HG03139 (cell line): ENCODE results near the gene PSME1.

Source experiments
- ATAC-seq: cut with Tn5 transposase; IDR thresholded peaks from one replicate; pipeline ENCODE4 v1.9.1; 2021; ENCODE audit not compliant: unreplicated experiment

The PSME1 gene

DNA sequence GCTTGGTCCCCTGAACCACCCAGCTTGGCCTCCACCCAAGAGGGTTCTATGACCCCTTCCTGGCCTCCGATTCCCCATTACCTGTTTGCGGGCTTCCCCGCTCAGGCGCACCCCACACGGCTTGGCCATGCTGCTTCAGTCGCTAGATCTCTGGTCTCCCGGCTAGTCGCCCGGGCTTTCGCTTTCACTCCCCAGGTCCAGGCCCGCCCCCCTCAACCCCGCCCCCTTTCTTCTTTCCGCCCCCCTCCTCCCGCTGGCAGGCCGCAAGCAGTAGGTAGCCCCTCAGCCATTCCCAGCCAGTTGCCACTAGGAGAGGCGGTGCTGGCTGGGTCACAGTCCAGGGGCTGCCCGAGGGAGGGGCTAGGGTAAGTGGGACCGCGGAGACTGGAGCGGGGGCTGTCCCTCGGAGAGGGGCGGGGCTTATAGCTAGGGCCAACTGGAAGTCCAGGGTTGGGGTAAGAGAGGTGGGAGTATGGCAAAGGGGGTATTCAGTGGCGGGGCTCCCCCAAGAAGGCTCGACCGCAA is 10.5 kb downstream of the PSME1 start, which contains the start of gene PSME2:
Gene PSME2 (minus strand): TSS at position 158 of the 525 bp plus-strand sequence. CDS start 29 bp downstream, at position 129.
- ATAC-seq, result peak; percentile 50

DNA sequence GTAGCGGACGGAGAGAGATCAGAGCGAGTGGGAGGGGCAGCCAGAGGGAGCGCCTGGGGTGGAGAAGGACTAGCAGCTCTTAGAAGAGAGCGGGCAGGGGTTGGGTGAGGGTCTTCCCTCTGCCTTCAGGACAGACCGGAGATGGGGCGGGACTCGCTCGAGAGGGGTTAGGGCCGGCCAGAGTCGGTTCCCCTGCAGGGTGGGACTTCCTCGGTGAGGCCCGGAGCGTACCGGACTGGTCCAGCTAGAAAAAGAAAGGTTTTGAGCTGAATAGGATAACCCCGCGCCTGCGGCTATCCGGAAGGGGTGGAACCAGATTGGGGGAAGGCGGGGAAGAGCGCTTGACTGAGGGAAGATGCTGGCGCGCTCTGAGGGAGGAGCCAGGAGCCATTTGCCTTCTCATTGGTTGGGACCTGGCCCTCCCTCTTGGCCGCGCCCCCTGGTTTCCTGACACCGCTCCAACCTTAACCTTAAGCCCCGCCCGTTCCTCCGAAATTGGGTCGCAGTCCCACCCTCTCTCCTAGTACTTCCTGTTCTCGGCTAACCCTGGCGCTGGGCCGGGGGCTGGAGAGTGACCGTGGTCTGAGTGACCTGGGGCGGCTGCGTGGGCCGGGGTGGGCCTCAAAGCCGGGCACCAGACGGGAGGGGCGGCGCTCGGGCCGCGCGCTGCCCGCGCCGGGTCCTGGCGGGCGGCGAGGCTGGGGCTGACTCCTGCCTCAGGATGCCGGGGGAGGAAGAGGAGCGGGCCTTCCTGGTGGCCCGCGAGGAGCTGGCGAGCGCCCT is 11.2 kb downstream of the PSME1 start, which contains the start of gene RNF31:
Gene RNF31 (plus strand): TSS at position 521 of the 783 bp plus-strand sequence. CDS start 201 bp downstream, at position 722.
- ATAC-seq, result peak; percentile 72

DNA sequence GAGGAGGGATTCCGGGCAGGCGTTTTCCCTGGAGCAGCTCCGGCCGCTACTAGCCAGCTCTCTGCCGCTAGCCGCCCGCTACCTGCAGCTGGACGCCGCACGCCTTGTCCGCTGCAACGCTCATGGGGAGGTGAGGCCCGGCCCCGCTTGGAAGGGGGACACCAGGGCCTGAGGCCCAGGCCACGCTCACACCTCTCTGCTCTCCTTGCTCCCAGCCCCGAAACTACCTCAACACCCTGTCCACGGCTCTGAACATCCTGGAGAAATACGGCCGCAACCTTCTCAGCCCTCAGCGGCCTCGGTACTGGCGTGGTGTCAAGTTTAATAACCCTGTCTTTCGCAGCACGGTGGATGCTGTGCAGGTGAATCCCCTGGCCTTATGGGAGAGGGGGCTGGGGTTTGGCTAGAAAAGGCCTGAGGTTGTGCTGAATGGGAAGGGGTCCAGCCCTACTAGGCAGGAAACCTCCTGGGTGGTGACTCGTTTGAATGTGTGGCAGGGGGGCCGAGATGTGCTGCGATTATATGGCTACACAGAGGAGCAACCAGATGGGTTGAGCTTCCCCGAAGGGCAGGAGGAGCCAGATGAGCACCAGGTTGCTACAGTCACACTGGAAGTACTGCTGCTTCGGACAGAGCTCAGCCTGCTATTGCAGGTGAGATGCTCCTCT is 11.9 kb downstream of the PSME1 start:
- ATAC-seq, result no peak

DNA sequence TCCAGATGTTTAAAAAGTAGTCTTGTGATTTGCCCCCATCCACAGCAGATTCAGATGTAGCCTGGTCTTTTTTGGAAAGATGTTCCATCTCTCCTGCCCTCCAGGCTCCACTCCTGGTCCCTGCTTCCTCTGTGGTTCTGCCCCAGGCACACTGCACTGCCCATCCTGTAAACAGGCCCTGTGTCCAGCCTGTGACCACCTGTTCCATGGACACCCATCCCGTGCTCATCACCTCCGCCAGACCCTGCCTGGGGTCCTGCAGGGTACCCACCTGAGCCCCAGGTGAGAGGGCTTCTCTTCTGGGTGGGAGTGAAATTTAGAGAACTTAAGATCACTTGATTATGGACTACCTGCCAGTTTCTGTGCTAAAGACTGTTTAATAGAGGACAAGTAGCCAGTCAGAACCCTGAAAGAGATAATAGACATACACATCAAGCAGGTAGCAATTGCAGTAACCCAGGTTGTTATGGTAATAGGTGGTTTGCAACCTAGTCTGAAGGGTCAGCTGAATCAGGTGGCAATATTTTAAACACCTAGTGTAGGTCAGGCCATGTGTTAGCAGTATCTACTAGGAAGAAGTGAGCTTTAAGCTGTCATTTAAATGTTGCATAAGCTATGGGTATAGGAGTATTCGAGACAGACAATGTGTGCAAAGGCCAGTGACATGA is 13.4 kb downstream of the PSME1 start:
- no peak for ATAC-seq

DNA sequence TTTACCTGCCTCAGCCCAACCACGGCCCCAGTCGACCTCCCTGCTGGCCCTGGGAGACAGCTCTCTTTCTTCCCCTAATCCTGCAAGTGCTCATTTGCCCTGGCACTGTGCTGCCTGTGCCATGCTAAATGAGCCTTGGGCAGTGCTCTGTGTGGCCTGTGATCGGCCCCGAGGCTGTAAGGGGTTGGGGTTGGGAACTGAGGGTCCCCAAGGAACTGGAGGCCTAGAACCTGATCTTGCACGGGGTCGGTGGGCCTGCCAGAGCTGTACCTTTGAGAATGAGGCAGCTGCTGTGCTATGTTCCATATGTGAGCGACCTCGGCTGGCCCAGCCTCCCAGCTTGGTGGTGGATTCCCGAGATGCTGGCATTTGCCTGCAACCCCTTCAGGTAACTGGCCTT is 14.1 kb downstream of the PSME1 start:
- ATAC-seq, result no peak

DNA sequence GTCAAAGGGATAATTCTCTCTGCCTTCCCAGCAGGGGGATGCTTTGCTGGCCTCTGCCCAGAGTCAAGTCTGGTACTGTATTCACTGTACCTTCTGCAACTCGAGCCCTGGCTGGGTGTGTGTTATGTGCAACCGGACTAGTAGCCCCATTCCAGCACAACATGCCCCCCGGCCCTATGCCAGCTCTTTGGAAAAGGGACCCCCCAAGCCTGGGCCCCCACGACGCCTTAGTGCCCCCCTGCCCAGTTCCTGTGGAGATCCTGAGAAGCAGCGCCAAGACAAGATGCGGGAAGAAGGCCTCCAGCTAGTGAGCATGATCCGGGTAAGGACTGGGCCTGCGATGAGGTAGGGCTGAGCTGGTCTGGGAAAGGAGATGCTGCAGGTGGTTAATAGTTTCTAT is 14.6 kb downstream of the PSME1 start:
- no peak for ATAC-seq

DNA sequence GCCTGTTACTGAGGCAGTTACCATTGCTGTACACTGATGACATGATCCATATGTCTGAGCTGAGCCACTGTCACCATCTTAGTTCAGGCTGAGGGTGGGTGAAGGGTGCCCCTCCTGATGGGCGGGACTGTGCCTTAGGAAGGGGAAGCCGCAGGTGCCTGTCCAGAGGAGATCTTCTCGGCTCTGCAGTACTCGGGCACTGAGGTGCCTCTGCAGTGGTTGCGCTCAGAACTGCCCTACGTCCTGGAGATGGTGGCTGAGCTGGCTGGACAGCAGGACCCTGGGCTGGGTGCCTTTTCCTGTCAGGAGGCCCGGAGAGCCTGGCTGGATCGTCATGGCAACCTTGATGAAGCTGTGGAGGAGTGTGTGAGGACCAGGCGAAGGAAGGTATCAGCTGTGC is 15.0 kb downstream of the PSME1 start:
- no peak for ATAC-seq

DNA sequence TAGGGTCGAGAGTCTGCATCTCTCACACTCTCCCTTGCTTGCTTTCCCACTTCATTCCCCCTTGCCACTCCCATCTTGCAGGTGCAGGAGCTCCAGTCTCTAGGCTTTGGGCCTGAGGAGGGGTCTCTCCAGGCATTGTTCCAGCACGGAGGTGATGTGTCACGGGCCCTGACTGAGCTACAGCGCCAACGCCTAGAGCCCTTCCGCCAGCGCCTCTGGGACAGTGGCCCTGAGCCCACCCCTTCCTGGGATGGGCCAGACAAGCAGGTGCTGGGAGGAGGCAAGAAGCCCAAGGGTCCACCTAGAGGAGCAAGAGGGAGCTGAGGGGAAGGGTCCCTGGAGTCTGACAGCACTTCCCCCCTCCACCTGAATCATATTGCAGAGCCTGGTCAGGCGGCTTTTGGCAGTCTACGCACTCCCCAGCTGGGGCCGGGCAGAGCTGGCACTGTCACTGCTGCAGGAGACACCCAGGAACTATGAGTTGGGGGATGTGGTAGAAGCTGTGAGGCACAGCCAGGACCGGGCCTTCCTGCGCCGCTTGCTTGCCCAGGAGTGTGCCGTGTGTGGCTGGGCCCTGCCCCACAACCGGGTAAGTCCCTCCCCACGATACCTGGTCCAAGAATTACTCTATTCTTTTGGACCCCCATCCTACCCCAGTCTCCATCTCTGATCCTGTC is 15.5 kb downstream of the PSME1 start:
- ATAC-seq, result no peak

DNA sequence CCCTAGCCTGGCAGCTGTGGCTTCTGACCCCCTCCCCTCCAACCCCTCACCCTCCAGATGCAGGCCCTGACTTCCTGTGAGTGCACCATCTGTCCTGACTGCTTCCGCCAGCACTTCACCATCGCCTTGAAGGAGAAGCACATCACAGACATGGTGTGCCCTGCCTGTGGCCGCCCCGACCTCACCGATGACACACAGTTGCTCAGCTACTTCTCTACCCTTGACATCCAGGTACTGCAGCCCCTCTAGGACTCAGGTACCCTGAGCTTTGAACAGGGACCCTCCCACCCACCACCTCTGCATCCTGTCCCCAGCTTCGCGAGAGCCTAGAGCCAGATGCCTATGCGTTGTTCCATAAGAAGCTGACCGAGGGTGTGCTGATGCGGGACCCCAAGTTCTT is 19.1 kb downstream of the PSME1 start:
- no peak for ATAC-seq

DNA sequence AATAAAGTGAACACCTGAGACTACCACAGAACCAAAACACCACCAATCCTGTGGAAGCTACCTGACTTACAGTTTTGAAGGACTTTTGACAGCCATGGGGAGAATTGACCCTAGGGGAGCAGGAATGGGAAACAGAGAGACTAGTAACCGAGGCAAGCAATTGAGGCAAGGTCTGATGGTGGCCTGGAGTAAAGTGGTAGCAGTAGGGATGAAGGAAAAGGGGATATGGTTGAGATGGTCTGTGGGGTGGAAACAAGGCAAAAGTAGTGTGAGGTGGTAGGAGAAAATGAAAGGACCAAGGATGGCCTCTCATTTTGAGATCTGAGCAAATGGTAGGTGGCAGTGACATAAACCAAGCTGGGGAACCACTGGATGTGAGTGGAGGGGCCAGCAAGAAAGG is 20.8 kb downstream of the PSME1 start:
- ATAC-seq, result no peak

DNA sequence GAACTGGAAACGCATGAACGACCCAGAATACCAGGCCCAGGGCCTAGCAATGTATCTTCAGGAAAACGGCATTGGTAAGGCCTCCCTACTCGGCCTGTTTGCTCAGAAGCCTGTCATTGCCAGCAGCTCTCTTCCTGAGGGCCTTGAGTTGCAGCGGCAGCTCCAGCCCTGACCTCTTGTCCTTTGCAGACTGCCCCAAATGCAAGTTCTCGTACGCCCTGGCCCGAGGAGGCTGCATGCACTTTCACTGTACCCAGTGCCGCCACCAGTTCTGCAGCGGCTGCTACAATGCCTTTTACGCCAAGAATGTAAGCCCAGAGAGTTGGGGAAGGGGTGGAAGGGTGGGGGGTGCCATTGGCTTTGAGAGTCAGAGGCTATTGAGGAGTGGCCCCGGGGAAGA is 21.3 kb downstream of the PSME1 start:
- ATAC-seq, result no peak

DNA sequence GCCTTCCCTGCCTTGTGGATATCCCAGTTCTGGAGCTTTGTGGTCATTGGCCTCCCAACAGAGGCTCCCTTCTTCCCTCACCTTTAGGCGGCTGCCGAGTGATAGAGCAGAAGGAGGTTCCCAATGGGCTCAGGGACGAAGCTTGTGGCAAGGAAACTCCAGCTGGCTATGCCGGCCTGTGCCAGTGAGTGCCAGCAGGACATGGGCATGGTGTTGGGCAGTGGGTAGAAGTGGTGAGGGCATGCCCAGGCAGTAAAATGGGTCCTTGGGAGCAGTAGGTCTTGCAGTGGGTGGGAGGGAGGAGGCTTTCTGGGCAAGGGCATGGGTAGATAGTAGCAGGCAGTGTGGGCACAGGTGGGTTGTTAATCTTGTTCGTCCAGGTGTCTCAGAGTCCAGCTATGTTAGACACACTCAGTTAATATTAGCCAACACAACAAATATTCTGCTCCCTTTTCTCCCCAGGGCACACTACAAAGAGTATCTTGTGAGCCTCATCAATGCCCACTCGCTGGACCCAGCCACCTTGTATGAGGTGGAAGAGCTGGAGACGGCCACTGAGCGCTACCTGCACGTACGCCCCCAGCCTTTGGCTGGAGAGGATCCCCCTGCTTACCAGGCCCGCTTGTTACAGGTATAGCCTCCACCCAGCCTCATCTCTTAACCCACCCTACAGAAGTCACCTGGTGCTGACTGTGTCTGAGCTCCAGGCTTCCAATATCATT is 23.9 kb downstream of the PSME1 start:
- no peak for ATAC-seq

DNA sequence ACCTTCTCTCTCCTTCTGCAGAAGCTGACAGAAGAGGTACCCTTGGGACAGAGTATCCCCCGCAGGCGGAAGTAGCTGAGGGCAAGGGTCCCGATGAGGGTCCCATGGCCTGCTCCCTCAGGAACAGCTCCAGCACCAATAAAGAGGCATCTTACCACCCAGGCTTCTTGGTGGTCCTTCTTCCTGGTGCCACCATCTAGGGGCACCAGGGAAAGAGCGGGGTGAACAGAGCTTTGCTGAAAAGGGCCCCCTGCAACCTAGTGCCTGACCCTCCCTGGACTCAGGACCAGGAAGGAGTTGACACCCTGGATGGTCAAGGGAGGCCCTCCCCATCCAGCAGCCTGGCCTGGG is 24.5 kb downstream of the PSME1 start:
- ATAC-seq, result no peak

DNA sequence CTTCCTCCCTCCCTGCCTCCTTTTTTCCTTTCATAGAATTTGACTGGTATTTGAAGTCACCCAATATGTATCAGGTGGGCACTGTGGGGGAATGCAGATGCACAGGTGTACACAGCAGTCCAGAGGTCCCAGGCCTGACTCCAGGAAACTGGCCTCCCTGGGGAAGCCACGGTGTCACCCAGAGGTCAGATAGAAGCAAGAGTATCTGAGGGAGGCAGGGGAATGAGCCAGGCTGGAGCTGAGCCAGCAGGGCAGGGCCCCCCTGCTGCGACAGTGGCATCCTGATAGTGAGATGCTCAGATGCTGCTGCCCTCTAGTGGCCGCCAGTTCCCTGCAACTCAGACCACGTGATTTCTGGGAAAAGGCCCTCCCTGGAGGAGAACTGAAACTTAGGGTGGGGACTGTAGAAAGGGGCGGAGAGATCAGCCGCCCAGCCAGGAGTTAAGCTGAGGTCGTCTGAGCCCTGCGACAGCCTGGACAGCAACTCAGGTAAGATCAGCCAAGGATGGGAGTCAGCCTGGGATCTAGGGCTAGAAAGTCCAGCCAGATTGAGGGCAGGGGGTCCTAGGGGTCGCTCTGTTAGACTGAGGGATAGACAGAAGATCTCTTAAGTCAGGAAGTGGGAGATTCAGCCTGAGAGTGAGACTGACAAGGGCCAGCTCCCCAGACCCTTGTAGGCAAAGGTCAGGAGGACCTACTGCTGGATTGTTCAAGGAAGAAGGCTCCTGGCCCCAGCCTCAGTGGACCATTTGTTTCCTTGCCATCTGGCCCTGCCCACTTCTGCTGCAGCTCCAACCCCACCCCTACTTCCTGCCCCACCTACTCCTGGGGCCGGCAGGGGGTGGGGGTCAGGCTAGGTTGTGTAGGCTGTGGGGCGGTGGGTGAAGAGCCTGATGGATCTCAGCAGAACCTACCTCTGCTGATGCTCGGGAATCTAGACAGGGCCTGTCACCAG is 25.1 kb downstream of the PSME1 start, which contains the start of gene IRF9:
Gene IRF9 (plus strand): TSS at position 416 of the 955 bp plus-strand sequence. CDS start 880 bp downstream, outside the sequence.
- ATAC-seq, result peak; percentile 68

DNA sequence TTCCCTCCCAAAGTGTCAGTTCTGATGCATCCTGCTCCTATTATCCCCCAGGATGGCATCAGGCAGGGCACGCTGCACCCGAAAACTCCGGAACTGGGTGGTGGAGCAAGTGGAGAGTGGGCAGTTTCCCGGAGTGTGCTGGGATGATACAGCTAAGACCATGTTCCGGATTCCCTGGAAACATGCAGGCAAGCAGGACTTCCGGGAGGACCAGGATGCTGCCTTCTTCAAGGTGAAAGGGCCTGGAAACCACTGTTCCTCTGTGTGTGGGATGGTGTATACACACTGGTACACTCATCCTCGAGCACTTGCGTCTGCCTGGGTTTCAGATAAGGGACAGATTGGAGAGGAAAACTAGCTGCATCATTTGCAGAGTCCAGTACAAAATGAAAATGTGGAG is 26.1 kb downstream of the PSME1 start:
- ATAC-seq, result no peak

DNA sequence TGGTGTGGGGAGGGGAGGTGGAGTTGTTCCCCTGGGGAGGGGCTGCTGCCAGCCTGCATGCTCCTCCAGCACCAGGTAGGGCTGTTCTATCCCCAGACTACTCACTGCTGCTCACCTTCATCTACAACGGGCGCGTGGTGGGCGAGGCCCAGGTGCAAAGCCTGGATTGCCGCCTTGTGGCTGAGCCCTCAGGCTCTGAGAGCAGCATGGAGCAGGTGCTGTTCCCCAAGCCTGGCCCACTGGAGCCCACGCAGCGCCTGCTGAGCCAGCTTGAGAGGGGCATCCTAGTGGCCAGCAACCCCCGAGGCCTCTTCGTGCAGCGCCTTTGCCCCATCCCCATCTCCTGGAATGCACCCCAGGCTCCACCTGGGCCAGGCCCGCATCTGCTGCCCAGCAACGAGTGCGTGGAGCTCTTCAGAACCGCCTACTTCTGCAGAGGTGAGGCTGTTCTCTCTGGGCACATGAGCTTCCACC is 28.6 kb downstream of the PSME1 start:
- ATAC-seq, result no peak

DNA sequence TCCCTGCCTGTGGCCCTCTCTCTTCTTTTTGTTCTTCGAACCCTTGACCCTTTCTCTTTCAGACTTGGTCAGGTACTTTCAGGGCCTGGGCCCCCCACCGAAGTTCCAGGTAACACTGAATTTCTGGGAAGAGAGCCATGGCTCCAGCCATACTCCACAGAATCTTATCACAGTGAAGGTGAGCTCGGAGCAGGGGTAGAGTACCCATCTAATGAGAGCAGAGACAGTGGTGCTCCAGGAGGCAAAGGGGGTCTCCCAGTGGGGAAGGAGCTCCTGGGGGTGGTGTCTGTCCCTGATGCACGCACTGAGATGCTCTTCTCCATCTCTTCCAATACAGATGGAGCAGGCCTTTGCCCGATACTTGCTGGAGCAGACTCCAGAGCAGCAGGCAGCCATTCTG is 29.8 kb downstream of the PSME1 start:
- ATAC-seq, result no peak

DNA sequence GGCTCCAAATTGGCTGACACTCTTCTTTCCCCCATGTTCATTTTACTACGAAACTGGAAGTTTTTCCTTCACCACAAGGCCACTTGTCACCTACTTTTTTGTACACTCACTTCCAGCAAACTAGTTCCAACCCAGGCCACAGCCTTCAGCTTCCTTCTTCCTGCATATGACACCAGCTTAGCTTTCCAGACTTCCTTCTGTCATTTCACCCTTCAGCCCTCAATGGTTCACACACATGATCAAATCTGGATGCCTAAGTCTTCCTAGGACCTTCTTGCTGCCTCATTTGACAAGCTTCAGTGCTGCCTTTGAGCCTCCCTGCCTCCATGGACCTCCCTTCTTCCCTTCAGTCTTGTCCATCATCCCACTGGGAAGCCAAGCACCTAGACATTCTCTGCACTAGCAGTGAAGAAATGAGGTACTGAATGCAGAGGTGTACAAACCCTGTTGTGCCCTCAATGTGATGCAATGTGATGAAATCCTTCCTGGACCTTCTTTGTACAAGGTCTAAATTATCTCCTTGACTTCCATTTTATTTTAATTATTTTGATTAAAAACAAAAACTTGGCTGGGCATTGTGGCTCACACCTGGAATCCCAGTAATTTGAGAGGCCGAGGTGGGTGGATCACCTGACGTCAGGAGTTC is 31.6 kb downstream of the PSME1 start:
- ATAC-seq, result no peak
